Smooth muscle cell (in vitro differentiated cells): ENCODE measurements around the gene SERPING1. TPM values are rescaled to one million over a fixed set of nuclear protein-coding genes. Genes with fewer than 3 reads are reported as not detected.
"Not testable (repeated sequence)": the region's sequence is repeated elsewhere in the genome, so short reads cannot be mapped to it uniquely, and the experiment has no call there.

Source experiments
- DNase-seq: peaks from one replicate; lab custom pipeline; 2025; ENCODE audit not compliant: unreplicated experiment; lab: John Stamatoyannopoulos, UW
- H2AFZ ChIP-seq: fragments of 200-600 bp; sonication (generic); 2 replicates; pipeline ENCODE4 v1.6.0; 2016; ENCODE audit warnings: antibody characterized with exemption, low read depth, mild to moderate bottlenecking
- H3F3A ChIP-seq: fragments of 200-600 bp; sonication (generic); 2 replicates; pipeline ENCODE4 v1.6.0; 2017; ENCODE audit warnings: antibody characterized with exemption, low read depth
- H3K27ac ChIP-seq: fragments of 200-600 bp; sonication (generic); 2 replicates; pipeline ENCODE4 v1.5.1; 2016; ENCODE audit warnings: low read depth, mild to moderate bottlenecking
- H3K27me3 ChIP-seq: fragments of 200-600 bp; sonication (generic); 2 replicates; pipeline ENCODE4 v1.6.1; 2016; ENCODE audit warnings: low read depth, mild to moderate bottlenecking
- H3K36me3 ChIP-seq: fragments of 200-600 bp; sonication (generic); 2 replicates; pipeline ENCODE4 v1.5.1; 2016; ENCODE audit warnings: low read depth
- H3K4me1 ChIP-seq: fragments of 200-600 bp; sonication (generic); 2 replicates; pipeline ENCODE4 v1.5.1; 2016; ENCODE audit warnings: low read depth
- H3K4me2 ChIP-seq: fragments of 200-600 bp; sonication (generic); 2 replicates; pipeline ENCODE4 v1.6.0; 2016; ENCODE audit warnings: mild to moderate bottlenecking
- H3K4me3 ChIP-seq: fragments of 200-600 bp; sonication (generic); 2 replicates; pipeline ENCODE4 v1.5.1; 2016; ENCODE audit warnings: mild to moderate bottlenecking
- H3K79me2 ChIP-seq: fragments of 200-600 bp; sonication (generic); 2 replicates; pipeline ENCODE4 v1.6.0; 2016; ENCODE audit warnings: low read depth, mild to moderate bottlenecking
- H3K9ac ChIP-seq: fragments of 200-600 bp; sonication (generic); 2 replicates; pipeline ENCODE4 v1.6.0; 2016; ENCODE audit warnings: low read depth
- H3K9me3 ChIP-seq: fragments of 200-600 bp; sonication (generic); replicated peaks from 2 replicates; pipeline ENCODE4 v1.5.1; 2016; ENCODE audit warnings: low read depth
- H4K20me1 ChIP-seq: fragments of 200-600 bp; sonication (generic); 2 replicates; pipeline ENCODE4 v1.6.0; 2016; ENCODE audit warnings: low read depth
- CTCF ChIP-seq: fragments of 200-600 bp; sonication (generic); IDR thresholded peaks from 2 replicates; pipeline ENCODE4 v1.5.1; 2017; ENCODE audit warnings: borderline replicate concordance, mild to moderate bottlenecking, antibody characterized with exemption; ENCODE audit not compliant: insufficient read depth, poor library complexity, severe bottlenecking
- WGBS: methylation state at CpG from one replicate; pipeline ENCODE4 v1.1.7; 2016; ENCODE audit warnings: low lambda C conversion rate; 5-methylcytosine and 5-hydroxymethylcytosine counted together
- polyA plus RNA-seq: library from polyadenylated mRNA; unstranded; fragments of >200 nt; fragmentation: Nextera tagmentation; extraction: Ambion mirVana; gene quantifications from 2 replicates; pipeline ENCODE4 v1.2.1, GENCODE V29; 2016
- total RNA-seq: library from RNA; depleted of rRNA; stranded (reverse); fragments of >200 nt; gene quantifications from 2 replicates; pipeline ENCODE4 v1.2.3, GENCODE V29; 2014

The SERPING1 gene
- total and polyA plus RNA-seq, 2 experiments from 2014 or later, result 47.8 to 95.8 TPM

DNA sequence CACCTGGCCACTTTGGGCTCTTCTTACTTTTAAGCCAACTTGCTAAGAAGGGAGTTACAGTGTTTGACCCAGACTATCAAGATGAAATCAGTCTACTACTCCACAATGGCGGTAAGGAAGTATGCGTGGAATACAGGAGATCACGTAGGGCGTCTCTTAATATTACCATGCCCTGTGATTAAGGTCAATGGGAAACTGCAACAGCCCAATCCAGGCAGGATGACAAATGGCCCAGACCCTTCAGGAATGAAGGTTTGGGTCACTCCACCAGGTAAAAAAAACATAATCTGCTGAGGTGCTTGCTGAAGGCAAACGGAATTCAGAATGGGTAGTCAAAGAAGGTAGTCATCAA is 53.2 kb downstream of the SERPING1 start:
- Histone ChIP-seq H3K27ac (no peak overlapping the region), H3K4me2 (no peak overlapping the region), H2AFZ (no peak overlapping the region), H3K4me1 (peaks cover 38% of the 10 kb centered on the region), H3F3A (no peaks in the 10 kb centered on the region), H3K27me3 (no peaks in the 10 kb centered on the region), H4K20me1 (peaks cover 27% of the 10 kb centered on the region), H3K36me3 (no peaks in the 10 kb centered on the region), H3K4me3 (no peak overlapping the region), H3K9me3 (no peaks in the 10 kb centered on the region), H3K9ac (no peak overlapping the region), H3K79me2 (no peaks in the 10 kb centered on the region)
- WGBS, result 75% methylated on average over 5 of the region's 5 CpGs
- no peak for TF ChIP-seq CTCF
- DNase-seq, result no peak

DNA sequence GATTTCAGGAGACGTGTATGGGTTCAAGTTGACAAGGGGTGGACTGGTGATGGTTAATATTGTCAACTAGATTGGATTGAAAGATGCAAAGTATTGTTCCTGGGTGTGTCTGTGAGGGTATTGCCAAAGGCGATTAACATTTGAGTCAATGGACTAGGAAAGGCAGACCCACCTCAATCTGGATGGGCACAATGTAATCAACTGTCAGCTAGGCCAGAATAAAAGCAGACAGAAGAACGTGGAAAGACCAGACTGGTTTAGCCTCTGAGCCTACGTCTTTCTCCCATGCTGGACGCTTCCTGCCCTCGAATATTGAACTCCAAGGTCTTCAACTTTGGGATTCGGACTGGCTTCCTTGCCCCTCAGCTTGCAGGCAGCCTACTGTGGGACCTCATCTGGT is 53.9 kb downstream of the SERPING1 start:
- Histone ChIP-seq H3K9ac (no peak overlapping the region), H3K4me3 (no peak overlapping the region), H3K9me3 (no peaks in the 10 kb centered on the region), H3K4me2 (no peak overlapping the region), H3K27ac (no peak overlapping the region), H4K20me1 (peaks cover 20% of the 10 kb centered on the region), H3K27me3 (no peaks in the 10 kb centered on the region), H3F3A (no peaks in the 10 kb centered on the region), H2AFZ (no peak overlapping the region), H3K4me1 (peaks cover 37% of the 10 kb centered on the region), H3K36me3 (no peaks in the 10 kb centered on the region), H3K79me2 (no peaks in the 10 kb centered on the region)
- 88% methylated on average over 7 of the region's 7 CpGs for WGBS
- no peak for DNase-seq
- no peak for TF ChIP-seq CTCF

GRCh38 chr11:57652230-57652629 is 54.7 kb downstream of the SERPING1 start:
- Histone ChIP-seq H3K4me1 (peaks cover 29% of the 10 kb centered on the region), H4K20me1 (peaks cover 13% of the 10 kb centered on the region)
- WGBS, result 91% methylated on average over 14 of the region's 14 CpGs
- H3K4me2 ChIP-seq, H3K9me3 ChIP-seq, H3K36me3 ChIP-seq, H2AFZ ChIP-seq, H3K27ac ChIP-seq, H3K27me3 ChIP-seq, H3K4me3 ChIP-seq, DNase-seq, H3K79me2 ChIP-seq, H3F3A ChIP-seq, H3K9ac ChIP-seq: not testable (repeated sequence)

GRCh38 chr11:57652662-57653061 is 55.2 kb downstream of the SERPING1 start:
- no peak for DNase-seq
- Histone ChIP-seq H3K9me3 (no peaks in the 10 kb centered on the region), H3F3A (no peaks in the 10 kb centered on the region), H3K4me3 (no peak overlapping the region), H3K27ac (no peak overlapping the region), H4K20me1 (peaks cover 9% of the 10 kb centered on the region), H3K27me3 (no peaks in the 10 kb centered on the region), H2AFZ (no peak overlapping the region), H3K4me2 (no peak overlapping the region), H3K9ac (no peak overlapping the region), H3K36me3 (no peaks in the 10 kb centered on the region), H3K79me2 (no peaks in the 10 kb centered on the region), H3K4me1 (peaks cover 24% of the 10 kb centered on the region)
- TF ChIP-seq CTCF, result no peak
- 86% methylated on average over 3 of the region's 3 CpGs for WGBS
